ENCODE results near the gene PLEKHM3.

Gene PLEKHM3

DNA sequence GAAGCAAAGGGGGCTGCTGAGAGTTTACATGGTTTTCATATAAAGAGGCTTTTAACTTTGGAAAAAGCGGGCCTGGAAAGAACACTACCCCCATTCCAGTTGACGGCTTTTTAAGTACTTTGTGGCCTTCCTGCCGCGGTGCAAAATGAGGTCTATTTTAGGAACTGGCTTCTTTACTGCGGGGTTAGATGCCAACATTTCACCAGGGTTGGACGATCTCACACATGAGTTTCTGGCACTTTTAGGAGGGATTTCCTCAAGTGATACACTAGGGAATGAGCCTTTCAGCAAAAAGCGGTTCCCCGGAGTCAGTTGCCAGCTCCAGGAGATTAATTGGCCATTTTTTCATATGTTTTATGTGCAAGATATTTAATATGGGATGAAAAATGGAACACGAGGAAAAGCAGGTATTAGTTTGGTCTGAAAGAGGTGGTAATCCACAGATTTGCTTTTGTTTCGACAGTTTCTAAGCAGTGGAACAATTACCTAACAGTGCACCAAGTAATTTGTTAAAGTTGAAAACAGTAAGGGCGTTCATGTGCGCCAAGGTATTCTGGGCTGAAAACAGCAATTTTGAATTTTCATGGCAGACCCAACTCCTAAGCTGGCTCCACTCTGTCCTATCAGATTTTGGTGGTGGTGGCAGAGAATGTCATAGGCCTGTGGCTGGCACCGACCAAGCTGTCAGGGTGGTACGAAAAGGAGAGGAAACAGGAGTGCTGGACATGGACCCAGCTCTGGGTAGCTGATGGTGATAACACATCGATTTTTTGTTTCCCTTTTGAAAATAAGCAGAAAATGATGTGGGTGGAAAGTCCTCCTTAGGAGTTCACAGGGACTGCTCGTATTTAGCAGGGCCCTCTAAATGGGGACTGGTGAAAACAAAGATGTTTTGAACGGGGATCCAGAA is 200.0 kb downstream of the PLEKHM3 start:
- peak overlapping the region; percentile 46 for H3K56ac ChIP-seq (ENCODE audit: low read length)
- no peaks in the 10 kb centered on the region for H3K27me3 ChIP-seq (ENCODE audit: insufficient read depth, low read length, poor library complexity)
- H3K4me1 ChIP-seq (ENCODE audit: control insufficient read depth, low read depth, low read length), result no peaks in the 10 kb centered on the region
- no peak overlapping the region for H2BK120ac ChIP-seq (ENCODE audit: low read depth, low read length)
- no peak overlapping the region for H3K23ac ChIP-seq (ENCODE audit: low read length)
- H3K9ac ChIP-seq (ENCODE audit: low read length), result no peak overlapping the region
- H3K79me1 ChIP-seq (ENCODE audit: low read length), result no peaks in the 10 kb centered on the region
- H2BK5ac ChIP-seq (ENCODE audit: low read length), result no peak overlapping the region
- no peak overlapping the region for H4K5ac ChIP-seq (ENCODE audit: low read length)
- H2BK15ac ChIP-seq (replicated peaks; ENCODE audit: low read depth), result no peak overlapping the region
- no peak overlapping the region for H4K8ac ChIP-seq (ENCODE audit: low read depth, low read length)
- no peak for DNase-seq
- no peak overlapping the region for H3K18ac ChIP-seq (ENCODE audit: low read length)
- H3K4ac ChIP-seq (ENCODE audit: low read depth, low read length), result no peak overlapping the region
- no peaks in the 10 kb centered on the region for H3K36me3 ChIP-seq (ENCODE audit: control insufficient read depth, insufficient read depth, low read length)
- no peaks in the 10 kb centered on the region for H3K79me2 ChIP-seq (ENCODE audit: control insufficient read depth, insufficient read depth, low read length)
- whole genome bisulfite sequencing (ENCODE audit: extremely low coverage, insufficient coverage, low lambda C conversion rate), result no CpG with 5 or more reads among the region's 17 CpGs
- no peak overlapping the region for H2AK5ac ChIP-seq (ENCODE audit: low read length)
- H3K4me3 ChIP-seq (ENCODE audit: low read length), result no peak overlapping the region
- no peak overlapping the region for H3K4me2 ChIP-seq (ENCODE audit: low read length)
- no peak overlapping the region for H3K27ac ChIP-seq (ENCODE audit: low read depth, low read length)

DNA sequence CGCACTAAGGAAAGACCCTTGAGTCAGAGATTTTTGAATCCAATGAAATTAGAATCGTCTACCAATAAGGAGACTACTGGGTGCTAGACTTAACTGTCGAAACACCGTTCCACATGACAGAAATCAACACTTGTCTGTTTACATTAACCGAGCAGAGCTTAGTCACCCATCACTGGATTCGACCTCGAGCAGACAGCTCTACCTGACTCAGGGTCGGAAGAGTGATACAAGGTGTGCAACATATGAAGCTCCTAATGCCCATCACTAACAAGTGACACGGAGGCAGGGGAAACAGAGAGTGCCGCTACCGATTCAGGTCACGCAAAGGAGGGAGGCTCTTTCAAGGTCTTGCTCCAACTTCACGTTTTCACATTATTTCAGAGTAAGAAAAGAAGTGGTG is 201.5 kb downstream of the PLEKHM3 start:
- DNase-seq, result no peak
- no peak overlapping the region for H3K18ac ChIP-seq (ENCODE audit: low read length)
- H3K9ac ChIP-seq (ENCODE audit: low read length), result no peak overlapping the region
- no peak overlapping the region for H3K27ac ChIP-seq (ENCODE audit: low read depth, low read length)
- no CpG with 5 or more reads among the region's 13 CpGs for WGBS (ENCODE audit: extremely low coverage, insufficient coverage, low lambda C conversion rate)
- H2AK5ac ChIP-seq (ENCODE audit: low read length), result no peak overlapping the region
- no peaks in the 10 kb centered on the region for H3K79me1 ChIP-seq (ENCODE audit: low read length)
- no peaks in the 10 kb centered on the region for H3K27me3 ChIP-seq (ENCODE audit: insufficient read depth, low read length, poor library complexity)
- no peak overlapping the region for H3K4ac ChIP-seq (ENCODE audit: low read depth, low read length)
- H3K4me3 ChIP-seq (ENCODE audit: low read length), result no peak overlapping the region
- no peak overlapping the region for H3K23ac ChIP-seq (ENCODE audit: low read length)
- H4K5ac ChIP-seq (ENCODE audit: low read length), result no peak overlapping the region
- H3K79me2 ChIP-seq (ENCODE audit: control insufficient read depth, insufficient read depth, low read length), result no peaks in the 10 kb centered on the region
- no peak overlapping the region for H2BK15ac ChIP-seq (replicated peaks; ENCODE audit: low read depth)
- H3K36me3 ChIP-seq (ENCODE audit: control insufficient read depth, insufficient read depth, low read length), result no peaks in the 10 kb centered on the region
- H4K8ac ChIP-seq (ENCODE audit: low read depth, low read length), result no peak overlapping the region
- no peak overlapping the region for H2BK120ac ChIP-seq (ENCODE audit: low read depth, low read length)
- H3K4me1 ChIP-seq (ENCODE audit: control insufficient read depth, low read depth, low read length), result no peaks in the 10 kb centered on the region
- H3K56ac ChIP-seq (ENCODE audit: low read length), result no peak overlapping the region
- no peak overlapping the region for H3K4me2 ChIP-seq (ENCODE audit: low read length)
- no peak overlapping the region for H2BK5ac ChIP-seq (ENCODE audit: low read length)

DNA sequence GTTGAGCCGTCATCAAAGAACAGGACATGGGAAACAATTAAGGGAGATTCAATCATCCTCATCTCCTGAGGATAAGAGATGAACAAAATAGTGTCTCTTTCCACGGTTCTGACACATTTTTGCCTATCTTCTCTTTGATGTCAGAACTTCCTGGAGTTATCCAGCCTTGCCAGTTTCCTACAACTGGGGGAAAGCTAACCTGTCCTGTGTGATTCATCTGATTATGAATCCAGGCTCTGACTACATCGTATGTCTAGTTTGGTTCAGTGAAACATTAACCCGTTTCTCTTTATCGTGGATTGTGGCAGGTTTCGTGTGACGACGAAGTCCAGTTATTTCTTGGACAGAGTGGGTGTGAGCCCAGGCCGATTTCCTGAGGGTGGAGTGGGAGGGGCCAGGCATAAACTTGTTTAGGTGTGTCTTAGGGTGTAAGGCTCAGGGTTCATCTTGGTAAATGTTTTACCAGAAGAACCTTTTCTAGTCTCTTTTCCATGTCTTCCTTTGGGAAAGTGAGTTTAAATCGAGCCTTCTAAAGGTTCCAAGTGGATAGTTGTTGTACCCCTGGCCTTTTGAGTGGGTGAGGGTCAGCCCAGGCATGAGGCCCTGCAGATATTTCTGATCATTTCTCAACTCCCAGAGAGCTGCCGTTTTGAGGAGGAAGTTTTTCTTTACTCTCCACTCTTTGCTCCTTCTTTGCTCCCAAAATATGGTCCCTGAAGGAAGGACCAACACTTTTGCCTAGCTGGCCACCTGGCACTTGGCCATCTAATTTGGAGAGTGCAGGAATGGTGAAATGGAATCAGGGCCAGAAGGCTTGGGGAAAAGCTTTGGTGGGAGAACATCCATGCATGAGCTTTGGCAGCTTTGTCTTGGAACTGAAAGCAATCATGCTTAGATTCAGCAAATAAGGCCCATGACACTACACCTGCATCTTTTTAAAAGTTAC is 205.2 kb downstream of the PLEKHM3 start:
- no peak for DNase-seq
- Histone ChIP-seq H3K36me3 (ENCODE audit: control insufficient read depth, insufficient read depth, low read length) (no peaks in the 10 kb centered on the region), H3K27ac (ENCODE audit: low read depth, low read length) (no peak overlapping the region), H3K4me2 (ENCODE audit: low read length) (no peak overlapping the region), H3K4ac (ENCODE audit: low read depth, low read length) (no peak overlapping the region), H4K8ac (ENCODE audit: low read depth, low read length) (no peak overlapping the region), H3K18ac (ENCODE audit: low read length) (no peak overlapping the region), H3K56ac (ENCODE audit: low read length) (no peak overlapping the region), H3K4me3 (ENCODE audit: low read length) (no peak overlapping the region), H3K23ac (ENCODE audit: low read length) (no peak overlapping the region), H2BK120ac (ENCODE audit: low read depth, low read length) (no peak overlapping the region), H3K27me3 (ENCODE audit: insufficient read depth, low read length, poor library complexity) (no peaks in the 10 kb centered on the region), H2AK5ac (ENCODE audit: low read length) (no peak overlapping the region), H4K5ac (ENCODE audit: low read length) (no peak overlapping the region), H3K4me1 (ENCODE audit: control insufficient read depth, low read depth, low read length) (no peaks in the 10 kb centered on the region), H3K79me1 (ENCODE audit: low read length) (no peaks in the 10 kb centered on the region), H2BK15ac (replicated peaks; ENCODE audit: low read depth) (no peak overlapping the region), H3K79me2 (ENCODE audit: control insufficient read depth, insufficient read depth, low read length) (no peaks in the 10 kb centered on the region), H3K9ac (ENCODE audit: low read length) (no peak overlapping the region), H2BK5ac (ENCODE audit: low read length) (no peak overlapping the region)
- WGBS (ENCODE audit: extremely low coverage, insufficient coverage, low lambda C conversion rate), result no CpG with 5 or more reads among the region's 11 CpGs

DNA sequence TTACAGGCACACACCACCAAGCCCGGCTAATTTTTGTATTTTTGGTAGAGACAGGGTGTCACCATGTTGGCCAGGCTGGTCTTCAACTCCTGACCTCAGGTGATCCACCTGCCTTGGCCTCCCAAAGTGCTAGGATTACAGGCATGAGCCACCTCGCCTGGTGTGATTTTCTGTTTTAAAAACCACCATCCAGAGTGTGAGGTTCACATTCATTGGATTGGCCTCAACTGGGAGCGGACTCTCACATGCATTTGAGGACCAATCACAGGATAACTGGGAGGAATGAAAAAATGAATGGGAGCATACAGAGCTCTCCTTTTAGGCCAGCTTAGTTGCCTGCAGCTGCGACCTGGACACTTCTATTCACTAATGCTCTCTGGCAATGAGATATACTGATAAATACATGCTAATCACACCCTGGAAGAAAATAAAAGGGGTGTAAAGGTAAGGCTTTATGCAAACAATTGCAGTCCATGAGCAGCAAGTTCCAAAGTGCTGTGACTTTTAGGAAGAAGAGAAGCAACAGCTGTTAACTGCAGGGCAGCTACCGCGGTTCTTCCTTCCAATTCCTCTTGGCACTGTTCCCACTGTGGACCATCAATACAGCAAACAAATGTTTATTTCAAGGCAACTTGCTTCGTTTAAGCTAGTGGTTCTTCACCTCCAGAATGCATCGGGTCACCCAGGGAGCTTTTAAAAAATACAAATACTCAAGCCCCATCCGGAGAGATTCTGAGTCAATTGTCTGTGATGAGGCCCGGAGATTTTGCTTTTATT is 206.1 kb downstream of the PLEKHM3 start:
- H2BK120ac ChIP-seq (ENCODE audit: low read depth, low read length), result no peak overlapping the region
- H3K18ac ChIP-seq (ENCODE audit: low read length), result no peak overlapping the region
- H3K27me3 ChIP-seq (ENCODE audit: insufficient read depth, low read length, poor library complexity), result no peaks in the 10 kb centered on the region
- no peaks in the 10 kb centered on the region for H3K79me2 ChIP-seq (ENCODE audit: control insufficient read depth, insufficient read depth, low read length)
- no peak overlapping the region for H2BK5ac ChIP-seq (ENCODE audit: low read length)
- H4K8ac ChIP-seq (ENCODE audit: low read depth, low read length), result no peak overlapping the region
- no peaks in the 10 kb centered on the region for H3K4me1 ChIP-seq (ENCODE audit: control insufficient read depth, low read depth, low read length)
- no peak overlapping the region for H2AK5ac ChIP-seq (ENCODE audit: low read length)
- H3K79me1 ChIP-seq (ENCODE audit: low read length), result no peaks in the 10 kb centered on the region
- H3K36me3 ChIP-seq (ENCODE audit: control insufficient read depth, insufficient read depth, low read length), result no peaks in the 10 kb centered on the region
- H2BK15ac ChIP-seq (replicated peaks; ENCODE audit: low read depth), result no peak overlapping the region
- H3K4me2 ChIP-seq (ENCODE audit: low read length), result no peak overlapping the region
- no peak overlapping the region for H3K23ac ChIP-seq (ENCODE audit: low read length)
- no peak overlapping the region for H4K5ac ChIP-seq (ENCODE audit: low read length)
- no peak overlapping the region for H3K56ac ChIP-seq (ENCODE audit: low read length)
- no peak overlapping the region for H3K9ac ChIP-seq (ENCODE audit: low read length)
- no peak overlapping the region for H3K4me3 ChIP-seq (ENCODE audit: low read length)
- WGBS (ENCODE audit: extremely low coverage, insufficient coverage, low lambda C conversion rate), result no CpG with 5 or more reads among the region's 10 CpGs
- no peak overlapping the region for H3K4ac ChIP-seq (ENCODE audit: low read depth, low read length)
- DNase-seq, result no peak
- no peak overlapping the region for H3K27ac ChIP-seq (ENCODE audit: low read depth, low read length)

DNA sequence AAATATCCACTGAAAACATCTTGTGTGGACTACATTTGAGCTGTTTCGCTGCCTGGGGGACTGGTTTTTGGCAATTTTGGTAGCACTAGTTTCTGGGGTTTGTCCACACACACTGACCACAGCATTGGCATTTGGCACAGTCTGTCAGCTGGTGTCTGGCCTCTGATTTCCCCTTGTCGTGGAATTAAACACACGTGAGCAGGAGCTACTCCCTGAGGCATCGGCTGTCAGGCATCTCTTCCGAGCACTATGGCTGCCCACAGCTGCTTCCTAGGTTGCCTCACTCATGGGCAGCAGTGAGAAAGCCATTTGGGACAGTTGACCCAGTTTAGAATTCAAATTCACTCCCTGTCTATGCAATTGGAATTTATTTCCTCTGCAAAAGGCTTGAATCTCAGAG is 208.8 kb downstream of the PLEKHM3 start:
- no CpG with 5 or more reads among the region's 5 CpGs for WGBS (ENCODE audit: extremely low coverage, insufficient coverage, low lambda C conversion rate)
- Histone ChIP-seq H3K27ac (ENCODE audit: low read depth, low read length) (no peak overlapping the region), H2BK15ac (replicated peaks; ENCODE audit: low read depth) (no peak overlapping the region), H3K18ac (ENCODE audit: low read length) (no peak overlapping the region), H3K4ac (ENCODE audit: low read depth, low read length) (no peak overlapping the region), H3K4me3 (ENCODE audit: low read length) (no peak overlapping the region), H3K4me1 (ENCODE audit: control insufficient read depth, low read depth, low read length) (peaks cover 6% of the 10 kb centered on the region), H3K56ac (ENCODE audit: low read length) (no peak overlapping the region), H3K79me2 (ENCODE audit: control insufficient read depth, insufficient read depth, low read length) (no peaks in the 10 kb centered on the region), H3K79me1 (ENCODE audit: low read length) (no peaks in the 10 kb centered on the region), H3K23ac (ENCODE audit: low read length) (no peak overlapping the region), H3K27me3 (ENCODE audit: insufficient read depth, low read length, poor library complexity) (no peaks in the 10 kb centered on the region), H3K9ac (ENCODE audit: low read length) (no peak overlapping the region), H4K8ac (ENCODE audit: low read depth, low read length) (no peak overlapping the region), H3K4me2 (ENCODE audit: low read length) (no peak overlapping the region), H2BK120ac (ENCODE audit: low read depth, low read length) (no peak overlapping the region), H2BK5ac (ENCODE audit: low read length) (no peak overlapping the region), H4K5ac (ENCODE audit: low read length) (no peak overlapping the region), H2AK5ac (ENCODE audit: low read length) (no peak overlapping the region), H3K36me3 (ENCODE audit: control insufficient read depth, insufficient read depth, low read length) (no peaks in the 10 kb centered on the region)
- no peak for DNase-seq
